ENCODE results near the gene KIF26B.

DNA sequence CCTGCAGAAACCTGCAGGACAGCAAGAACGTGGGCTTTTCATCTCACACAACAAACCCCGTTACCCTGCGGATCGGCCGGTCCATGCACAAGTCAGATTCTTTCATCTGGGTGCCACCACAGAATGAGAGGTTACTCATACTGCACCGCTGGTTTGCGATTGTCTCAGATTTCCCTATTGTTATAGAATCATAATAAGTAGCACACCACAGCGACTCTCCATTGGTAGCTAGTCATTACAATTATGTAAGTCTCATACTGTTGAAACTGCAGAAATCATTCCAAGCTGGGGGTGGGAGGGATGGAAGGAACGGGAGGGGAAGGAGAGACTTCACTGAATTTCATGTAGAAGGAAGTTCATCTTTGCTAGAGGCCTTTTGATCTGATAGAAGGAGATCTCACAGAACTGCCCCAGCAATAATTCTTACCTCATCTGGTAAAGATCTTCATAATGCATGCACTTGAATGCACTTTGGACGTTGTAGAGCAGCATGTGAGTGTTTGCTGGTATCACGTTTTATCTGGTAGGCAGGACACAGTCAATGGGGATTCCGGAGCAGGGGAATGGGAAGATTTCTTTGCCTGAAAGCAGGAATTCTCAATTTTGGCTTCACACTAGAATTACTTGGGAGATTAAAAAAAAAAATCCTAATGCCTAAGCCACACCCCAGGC, 221.1 kb downstream of the KIF26B start:
- TF ChIP-seq, protein P1, sequence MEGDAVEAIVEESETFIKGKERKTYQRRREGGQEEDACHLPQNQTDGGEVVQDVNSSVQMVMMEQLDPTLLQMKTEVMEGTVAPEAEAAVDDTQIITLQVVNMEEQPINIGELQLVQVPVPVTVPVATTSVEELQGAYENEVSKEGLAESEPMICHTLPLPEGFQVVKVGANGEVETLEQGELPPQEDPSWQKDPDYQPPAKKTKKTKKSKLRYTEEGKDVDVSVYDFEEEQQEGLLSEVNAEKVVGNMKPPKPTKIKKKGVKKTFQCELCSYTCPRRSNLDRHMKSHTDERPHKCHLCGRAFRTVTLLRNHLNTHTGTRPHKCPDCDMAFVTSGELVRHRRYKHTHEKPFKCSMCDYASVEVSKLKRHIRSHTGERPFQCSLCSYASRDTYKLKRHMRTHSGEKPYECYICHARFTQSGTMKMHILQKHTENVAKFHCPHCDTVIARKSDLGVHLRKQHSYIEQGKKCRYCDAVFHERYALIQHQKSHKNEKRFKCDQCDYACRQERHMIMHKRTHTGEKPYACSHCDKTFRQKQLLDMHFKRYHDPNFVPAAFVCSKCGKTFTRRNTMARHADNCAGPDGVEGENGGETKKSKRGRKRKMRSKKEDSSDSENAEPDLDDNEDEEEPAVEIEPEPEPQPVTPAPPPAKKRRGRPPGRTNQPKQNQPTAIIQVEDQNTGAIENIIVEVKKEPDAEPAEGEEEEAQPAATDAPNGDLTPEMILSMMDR (conservative IDR thresholded peaks at IDR 0.05; ENCODE audit: low read depth in 2 of 2): no peak
- TF ChIP-seq, protein P2, sequence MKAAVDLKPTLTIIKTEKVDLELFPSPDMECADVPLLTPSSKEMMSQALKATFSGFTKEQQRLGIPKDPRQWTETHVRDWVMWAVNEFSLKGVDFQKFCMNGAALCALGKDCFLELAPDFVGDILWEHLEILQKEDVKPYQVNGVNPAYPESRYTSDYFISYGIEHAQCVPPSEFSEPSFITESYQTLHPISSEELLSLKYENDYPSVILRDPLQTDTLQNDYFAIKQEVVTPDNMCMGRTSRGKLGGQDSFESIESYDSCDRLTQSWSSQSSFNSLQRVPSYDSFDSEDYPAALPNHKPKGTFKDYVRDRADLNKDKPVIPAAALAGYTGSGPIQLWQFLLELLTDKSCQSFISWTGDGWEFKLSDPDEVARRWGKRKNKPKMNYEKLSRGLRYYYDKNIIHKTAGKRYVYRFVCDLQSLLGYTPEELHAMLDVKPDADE (IDR thresholded peaks at IDR 0.05): no peak
- no peak for TF ChIP-seq EZH2phosphoT487 (IDR thresholded peaks at IDR 0.05; ENCODE audit: unreplicated experiment)
- no peak for TF ChIP-seq EZH2 (IDR thresholded peaks at IDR 0.05; ENCODE audit: low read depth, unreplicated experiment)
- TF ChIP-seq ZNF114 (CRISPR knock-in tag; IDR thresholded peaks at IDR 0.05): no peak
- no peak for TF ChIP-seq NANOG (IDR thresholded peaks at IDR 0.05; ENCODE audit: borderline replicate concordance)
- TF ChIP-seq, protein P3, sequence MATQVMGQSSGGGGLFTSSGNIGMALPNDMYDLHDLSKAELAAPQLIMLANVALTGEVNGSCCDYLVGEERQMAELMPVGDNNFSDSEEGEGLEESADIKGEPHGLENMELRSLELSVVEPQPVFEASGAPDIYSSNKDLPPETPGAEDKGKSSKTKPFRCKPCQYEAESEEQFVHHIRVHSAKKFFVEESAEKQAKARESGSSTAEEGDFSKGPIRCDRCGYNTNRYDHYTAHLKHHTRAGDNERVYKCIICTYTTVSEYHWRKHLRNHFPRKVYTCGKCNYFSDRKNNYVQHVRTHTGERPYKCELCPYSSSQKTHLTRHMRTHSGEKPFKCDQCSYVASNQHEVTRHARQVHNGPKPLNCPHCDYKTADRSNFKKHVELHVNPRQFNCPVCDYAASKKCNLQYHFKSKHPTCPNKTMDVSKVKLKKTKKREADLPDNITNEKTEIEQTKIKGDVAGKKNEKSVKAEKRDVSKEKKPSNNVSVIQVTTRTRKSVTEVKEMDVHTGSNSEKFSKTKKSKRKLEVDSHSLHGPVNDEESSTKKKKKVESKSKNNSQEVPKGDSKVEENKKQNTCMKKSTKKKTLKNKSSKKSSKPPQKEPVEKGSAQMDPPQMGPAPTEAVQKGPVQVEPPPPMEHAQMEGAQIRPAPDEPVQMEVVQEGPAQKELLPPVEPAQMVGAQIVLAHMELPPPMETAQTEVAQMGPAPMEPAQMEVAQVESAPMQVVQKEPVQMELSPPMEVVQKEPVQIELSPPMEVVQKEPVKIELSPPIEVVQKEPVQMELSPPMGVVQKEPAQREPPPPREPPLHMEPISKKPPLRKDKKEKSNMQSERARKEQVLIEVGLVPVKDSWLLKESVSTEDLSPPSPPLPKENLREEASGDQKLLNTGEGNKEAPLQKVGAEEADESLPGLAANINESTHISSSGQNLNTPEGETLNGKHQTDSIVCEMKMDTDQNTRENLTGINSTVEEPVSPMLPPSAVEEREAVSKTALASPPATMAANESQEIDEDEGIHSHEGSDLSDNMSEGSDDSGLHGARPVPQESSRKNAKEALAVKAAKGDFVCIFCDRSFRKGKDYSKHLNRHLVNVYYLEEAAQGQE (IDR thresholded peaks at IDR 0.05; ENCODE audit: unreplicated experiment): no peak
- TF ChIP-seq CREB1 (CRISPR knock-in tag; IDR thresholded peaks at IDR 0.05; ENCODE audit: low read depth): no peak
- TF ChIP-seq JUNB (IDR thresholded peaks at IDR 0.05; ENCODE audit: unreplicated experiment): no peak
- TF ChIP-seq POLR2AphosphoS5 (IDR thresholded peaks at IDR 0.05; ENCODE audit: low read depth): no peak
